ENCODE measurements around the gene HBM.
A peak's percentile ranks its signal among the peaks of the same experiment; 100 is the strongest.
"Not testable (repeated sequence)": the region's sequence is repeated elsewhere in the genome, so short reads cannot be mapped to it uniquely, and the experiment has no call there.

The HBM gene

DNA sequence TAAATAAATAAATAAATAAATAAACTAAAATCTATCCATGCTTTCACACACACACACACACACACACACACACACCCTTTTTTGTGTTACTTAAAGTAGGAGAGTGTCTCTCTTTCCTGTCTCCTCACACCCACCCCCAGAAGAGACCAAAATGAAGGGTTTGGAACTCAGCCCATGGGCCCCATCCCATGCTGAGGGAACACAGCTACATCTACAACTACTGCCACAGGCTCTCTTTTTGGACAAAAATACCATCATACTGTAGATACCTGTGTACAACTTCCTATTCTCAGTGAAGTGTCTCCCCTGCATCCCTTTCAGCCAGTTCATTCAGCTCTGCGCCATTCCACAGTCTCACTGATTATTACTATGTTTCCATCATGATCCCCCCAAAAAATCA is 5.0 kb downstream of the HBM start:
- no peak for DNase-seq

DNA sequence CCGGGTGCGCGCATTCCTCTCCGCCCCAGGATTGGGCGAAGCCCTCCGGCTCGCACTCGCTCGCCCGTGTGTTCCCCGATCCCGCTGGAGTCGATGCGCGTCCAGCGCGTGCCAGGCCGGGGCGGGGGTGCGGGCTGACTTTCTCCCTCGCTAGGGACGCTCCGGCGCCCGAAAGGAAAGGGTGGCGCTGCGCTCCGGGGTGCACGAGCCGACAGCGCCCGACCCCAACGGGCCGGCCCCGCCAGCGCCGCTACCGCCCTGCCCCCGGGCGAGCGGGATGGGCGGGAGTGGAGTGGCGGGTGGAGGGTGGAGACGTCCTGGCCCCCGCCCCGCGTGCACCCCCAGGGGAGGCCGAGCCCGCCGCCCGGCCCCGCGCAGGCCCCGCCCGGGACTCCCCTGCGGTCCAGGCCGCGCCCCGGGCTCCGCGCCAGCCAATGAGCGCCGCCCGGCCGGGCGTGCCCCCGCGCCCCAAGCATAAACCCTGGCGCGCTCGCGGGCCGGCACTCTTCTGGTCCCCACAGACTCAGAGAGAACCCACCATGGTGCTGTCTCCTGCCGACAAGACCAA is 6.7 kb downstream of the HBM start, which contains the start of gene HBA2:
TSS of gene HBA2 (plus strand) at position 503 of the 568 bp plus-strand sequence. CDS start at position 540, 37 bp downstream.
- not testable (repeated sequence) for DNase-seq

GRCh38 chr16:173211-173854 is 7.6 kb downstream of the HBM start:
- not testable (repeated sequence) for DNase-seq

- DNase-seq, result not testable (repeated sequence)
Observed at GRCh38 chr16:173928-174769, 8.4 kb downstream of the HBM start.

DNA sequence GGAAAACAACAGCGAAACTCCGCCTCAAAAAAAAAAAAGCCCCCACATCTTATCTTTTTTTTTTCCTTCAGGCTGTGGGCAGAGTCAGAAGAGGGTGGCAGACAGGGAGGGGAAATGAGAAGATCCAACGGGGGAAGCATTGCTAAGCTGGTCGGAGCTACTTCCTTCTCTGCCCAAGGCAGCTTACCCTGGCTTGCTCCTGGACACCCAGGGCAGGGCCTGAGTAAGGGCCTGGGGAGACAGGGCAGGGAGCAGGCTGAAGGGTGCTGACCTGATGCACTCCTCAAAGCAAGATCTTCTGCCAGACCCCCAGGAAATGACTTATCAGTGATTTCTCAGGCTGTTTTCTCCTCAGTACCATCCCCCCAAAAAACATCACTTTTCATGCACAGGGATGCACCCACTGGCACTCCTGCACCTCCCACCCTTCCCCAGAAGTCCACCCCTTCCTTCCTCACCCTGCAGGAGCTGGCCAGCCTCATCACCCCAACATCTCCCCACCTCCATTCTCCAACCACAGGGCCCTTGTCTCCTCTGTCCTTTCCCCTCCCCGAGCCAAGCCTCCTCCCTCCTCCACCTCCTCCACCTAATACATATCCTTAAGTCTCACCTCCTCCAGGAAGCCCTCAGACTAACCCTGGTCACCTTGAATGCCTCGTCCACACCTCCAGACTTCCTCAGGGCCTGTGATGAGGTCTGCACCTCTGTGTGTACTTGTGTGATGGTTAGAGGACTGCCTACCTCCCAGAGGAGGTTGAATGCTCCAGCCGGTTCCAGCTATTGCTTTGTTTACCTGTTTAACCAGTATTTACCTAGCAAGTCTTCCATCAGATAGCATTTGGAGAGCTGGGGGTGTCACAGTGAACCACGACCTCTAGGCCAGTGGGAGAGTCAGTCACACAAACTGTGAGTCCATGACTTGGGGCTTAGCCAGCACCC is 9.5 kb downstream of the HBM start:
- no peak for DNase-seq

DNA sequence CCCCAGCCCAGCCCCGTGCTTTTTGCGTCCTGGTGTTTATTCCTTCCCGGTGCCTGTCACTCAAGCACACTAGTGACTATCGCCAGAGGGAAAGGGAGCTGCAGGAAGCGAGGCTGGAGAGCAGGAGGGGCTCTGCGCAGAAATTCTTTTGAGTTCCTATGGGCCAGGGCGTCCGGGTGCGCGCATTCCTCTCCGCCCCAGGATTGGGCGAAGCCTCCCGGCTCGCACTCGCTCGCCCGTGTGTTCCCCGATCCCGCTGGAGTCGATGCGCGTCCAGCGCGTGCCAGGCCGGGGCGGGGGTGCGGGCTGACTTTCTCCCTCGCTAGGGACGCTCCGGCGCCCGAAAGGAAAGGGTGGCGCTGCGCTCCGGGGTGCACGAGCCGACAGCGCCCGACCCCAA is 10.2 kb downstream of the HBM start:
- not testable (repeated sequence) for DNase-seq

DNA sequence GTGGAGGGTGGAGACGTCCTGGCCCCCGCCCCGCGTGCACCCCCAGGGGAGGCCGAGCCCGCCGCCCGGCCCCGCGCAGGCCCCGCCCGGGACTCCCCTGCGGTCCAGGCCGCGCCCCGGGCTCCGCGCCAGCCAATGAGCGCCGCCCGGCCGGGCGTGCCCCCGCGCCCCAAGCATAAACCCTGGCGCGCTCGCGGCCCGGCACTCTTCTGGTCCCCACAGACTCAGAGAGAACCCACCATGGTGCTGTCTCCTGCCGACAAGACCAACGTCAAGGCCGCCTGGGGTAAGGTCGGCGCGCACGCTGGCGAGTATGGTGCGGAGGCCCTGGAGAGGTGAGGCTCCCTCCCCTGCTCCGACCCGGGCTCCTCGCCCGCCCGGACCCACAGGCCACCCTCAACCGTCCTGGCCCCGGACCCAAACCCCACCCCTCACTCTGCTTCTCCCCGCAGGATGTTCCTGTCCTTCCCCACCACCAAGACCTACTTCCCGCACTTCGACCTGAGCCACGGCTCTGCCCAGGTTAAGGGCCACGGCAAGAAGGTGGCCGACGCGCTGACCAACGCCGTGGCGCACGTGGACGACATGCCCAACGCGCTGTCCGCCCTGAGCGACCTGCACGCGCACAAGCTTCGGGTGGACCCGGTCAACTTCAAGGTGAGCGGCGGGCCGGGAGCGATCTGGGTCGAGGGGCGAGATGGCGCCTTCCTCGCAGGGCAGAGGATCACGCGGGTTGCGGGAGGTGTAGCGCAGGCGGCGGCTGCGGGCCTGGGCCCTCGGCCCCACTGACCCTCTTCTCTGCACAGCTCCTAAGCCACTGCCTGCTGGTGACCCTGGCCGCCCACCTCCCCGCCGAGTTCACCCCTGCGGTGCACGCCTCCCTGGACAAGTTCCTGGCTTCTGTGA is 11.0 kb downstream of the HBM start, which contains the start of gene HBA1:
TSS of gene HBA1 (plus strand) at position 204 of the 906 bp plus-strand sequence. CDS start at position 241, 37 bp downstream.
- DNase-seq, result not testable (repeated sequence)

- DNase-seq, result no peak
Observed at GRCh38 chr16:177394-177822, 11.6 kb downstream of the HBM start.

GRCh38 chr16:177981-178667 is 12.3 kb downstream of the HBM start:
- no peak for DNase-seq

- no peak for DNase-seq
Observed at GRCh38 chr16:178668-179015, 12.9 kb downstream of the HBM start.

- DNase-seq, result no peak
Observed at GRCh38 chr16:179211-180092, 13.7 kb downstream of the HBM start.

DNA sequence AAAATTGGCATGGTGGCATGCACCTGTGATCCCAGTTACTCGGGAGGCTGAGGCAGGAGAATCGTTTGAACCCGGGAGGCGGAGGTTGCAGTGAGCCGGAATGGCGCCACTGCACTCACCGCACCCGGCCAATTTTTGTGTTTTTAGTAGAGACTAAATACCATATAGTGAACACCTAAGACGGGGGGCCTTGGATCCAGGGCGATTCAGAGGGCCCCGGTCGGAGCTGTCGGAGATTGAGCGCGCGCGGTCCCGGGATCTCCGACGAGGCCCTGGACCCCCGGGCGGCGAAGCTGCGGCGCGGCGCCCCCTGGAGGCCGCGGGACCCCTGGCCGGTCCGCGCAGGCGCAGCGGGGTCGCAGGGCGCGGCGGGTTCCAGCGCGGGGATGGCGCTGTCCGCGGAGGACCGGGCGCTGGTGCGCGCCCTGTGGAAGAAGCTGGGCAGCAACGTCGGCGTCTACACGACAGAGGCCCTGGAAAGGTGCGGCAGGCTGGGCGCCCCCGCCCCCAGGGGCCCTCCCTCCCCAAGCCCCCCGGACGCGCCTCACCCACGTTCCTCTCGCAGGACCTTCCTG is 14.4 kb downstream of the HBM start, which contains the start of gene HBQ1:
TSS of gene HBQ1 (plus strand) at position 359 of the 575 bp plus-strand sequence. CDS start at position 387, 28 bp downstream.
- peak; percentile 48 for DNase-seq

DNA sequence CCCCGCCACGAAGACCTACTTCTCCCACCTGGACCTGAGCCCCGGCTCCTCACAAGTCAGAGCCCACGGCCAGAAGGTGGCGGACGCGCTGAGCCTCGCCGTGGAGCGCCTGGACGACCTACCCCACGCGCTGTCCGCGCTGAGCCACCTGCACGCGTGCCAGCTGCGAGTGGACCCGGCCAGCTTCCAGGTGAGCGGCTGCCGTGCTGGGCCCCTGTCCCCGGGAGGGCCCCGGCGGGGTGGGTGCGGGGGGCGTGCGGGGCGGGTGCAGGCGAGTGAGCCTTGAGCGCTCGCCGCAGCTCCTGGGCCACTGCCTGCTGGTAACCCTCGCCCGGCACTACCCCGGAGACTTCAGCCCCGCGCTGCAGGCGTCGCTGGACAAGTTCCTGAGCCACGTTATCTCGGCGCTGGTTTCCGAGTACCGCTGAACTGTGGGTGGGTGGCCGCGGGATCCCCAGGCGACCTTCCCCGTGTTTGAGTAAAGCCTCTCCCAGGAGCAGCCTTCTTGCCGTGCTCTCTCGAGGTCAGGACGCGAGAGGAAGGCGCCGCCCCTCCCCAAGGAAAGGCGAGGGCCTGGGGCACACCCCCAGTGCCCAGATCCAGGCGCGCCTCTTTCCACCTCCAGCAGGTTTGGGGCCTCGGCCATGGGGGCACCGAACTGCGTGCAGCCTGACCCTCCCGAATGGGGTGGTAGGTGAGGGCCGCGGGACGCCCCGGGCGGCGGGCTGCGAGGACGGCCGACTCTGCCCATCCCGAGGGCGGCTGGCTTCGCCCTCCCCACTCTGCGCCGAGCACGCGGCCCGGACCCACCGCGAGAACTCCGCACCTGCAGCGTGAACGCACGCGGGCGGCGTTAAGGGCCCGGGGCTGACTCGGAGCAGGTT is 15.1 kb downstream of the HBM start:
- DNase-seq, result peak; percentile 85

DNA sequence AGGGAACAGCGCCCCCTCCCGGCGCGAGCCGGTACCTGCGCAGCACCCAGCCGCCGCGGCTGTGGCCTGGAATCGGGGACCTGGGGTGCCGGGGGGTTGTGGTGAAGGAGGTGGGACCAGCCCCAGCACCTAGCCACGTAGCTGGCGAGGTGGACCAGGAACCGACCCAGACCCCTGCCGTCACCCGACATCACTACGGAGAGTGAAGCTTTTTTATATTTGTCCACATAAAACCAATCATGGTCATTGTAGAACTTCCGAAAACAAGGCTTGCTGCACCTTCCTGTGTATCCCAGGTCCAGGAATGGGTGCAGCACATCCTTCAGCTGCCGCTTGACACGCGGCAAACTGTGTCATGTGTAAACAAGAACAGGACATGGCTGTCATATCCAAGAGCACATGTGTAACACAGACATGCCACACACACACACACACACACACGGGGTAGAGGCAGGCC is 15.8 kb downstream of the HBM start:
- DNase-seq, result no peak

GRCh38 chr16:183005-183404 is 17.2 kb downstream of the HBM start:
- no peak for DNase-seq

GRCh38 chr16:185213-185612 is 19.4 kb downstream of the HBM start:
- no peak for DNase-seq

GRCh38 chr16:185691-186090 is 19.9 kb downstream of the HBM start:
- DNase-seq, result no peak

- no peak for DNase-seq
Observed at GRCh38 chr16:187330-187729, 21.6 kb downstream of the HBM start.
